Measurements from ENCODE around the gene RHOG. TPM values are rescaled to one million over a fixed set of nuclear protein-coding genes. Genes with fewer than 3 reads are reported as not detected.
"Not testable (repeated sequence)": the region's sequence is repeated elsewhere in the genome, so short reads cannot be mapped to it uniquely, and the experiment has no call there.

RHOG gene
- 10 to 100 TPM; 21.9 to 32.7 (median 24.8) TPM for polyA plus RNA-seq (ENCODE audit: insufficient read length in 4 of 4)

- DNase-seq (ENCODE audit: low read depth in 4 of 4, low spot score in 2 of 4): peak in 2 of 4 donors; percentile 55
Measured at GRCh38 chr11:3840870-3841425, at the start of gene RHOG. Gene RHOG, minus strand, starts transcription at chr11:3840959. Its CDS starts 12,821 bp downstream, at chr11:3828138.

GRCh38 chr11:3890014-3890413 is 49.3 kb upstream of the RHOG start:
- DNase-seq (ENCODE audit: low read depth in 4 of 4, low spot score in 2 of 4): no peak

GRCh38 chr11:3888876-3889275 is 48.1 kb upstream of the RHOG start:
- DNase-seq (ENCODE audit: low read depth in 4 of 4, low spot score in 2 of 4): no peak

GRCh38 chr11:3886985-3887384 is 46.2 kb upstream of the RHOG start:
- DNase-seq (ENCODE audit: low read depth in 4 of 4, low spot score in 2 of 4): no peak

GRCh38 chr11:3885855-3886254 is 45.1 kb upstream of the RHOG start:
- DNase-seq (ENCODE audit: low read depth in 4 of 4, low spot score in 2 of 4): no peak

GRCh38 chr11:3882655-3883054 is 41.9 kb upstream of the RHOG start:
- DNase-seq (ENCODE audit: low read depth in 4 of 4, low spot score in 2 of 4): no peak

GRCh38 chr11:3880724-3881123 is 40.0 kb upstream of the RHOG start:
- peak in 1 of 4 donors; percentile 49 for DNase-seq (ENCODE audit: low read depth in 4 of 4, low spot score in 2 of 4)

- DNase-seq (ENCODE audit: low read depth in 4 of 4, low spot score in 2 of 4): no peak
Measured at GRCh38 chr11:3879967-3880542, 39.3 kb upstream of the RHOG start.

GRCh38 chr11:3879216-3879966 is 38.6 kb upstream of the RHOG start:
- DNase-seq (ENCODE audit: low read depth in 4 of 4, low spot score in 2 of 4): no peak

- no peak for DNase-seq (ENCODE audit: low read depth in 4 of 4, low spot score in 2 of 4)
Measured at GRCh38 chr11:3878258-3878584, 37.5 kb upstream of the RHOG start.

- no peak for DNase-seq (ENCODE audit: low read depth in 4 of 4, low spot score in 2 of 4)
Measured at GRCh38 chr11:3877364-3878257, 36.9 kb upstream of the RHOG start.

- DNase-seq (ENCODE audit: low read depth in 4 of 4, low spot score in 2 of 4): no peak
Measured at GRCh38 chr11:3876613-3877012, 35.9 kb upstream of the RHOG start.

- no peak for DNase-seq (ENCODE audit: low read depth in 4 of 4, low spot score in 2 of 4)
Measured at GRCh38 chr11:3873712-3874349, 33.1 kb upstream of the RHOG start.

GRCh38 chr11:3867209-3868091 is 26.7 kb upstream of the RHOG start:
- DNase-seq (ENCODE audit: low read depth in 4 of 4, low spot score in 2 of 4): no peak

GRCh38 chr11:3866836-3867208 is 26.1 kb upstream of the RHOG start:
- no peak for DNase-seq (ENCODE audit: low read depth in 4 of 4, low spot score in 2 of 4)

GRCh38 chr11:3866206-3866605 is 25.4 kb upstream of the RHOG start:
- DNase-seq (ENCODE audit: low read depth in 4 of 4, low spot score in 2 of 4): no peak

GRCh38 chr11:3865388-3866193 is 24.8 kb upstream of the RHOG start:
- no peak for DNase-seq (ENCODE audit: low read depth in 4 of 4, low spot score in 2 of 4)

GRCh38 chr11:3861683-3862082 is 20.9 kb upstream of the RHOG start:
- no peak for DNase-seq (ENCODE audit: low read depth in 4 of 4, low spot score in 2 of 4)

GRCh38 chr11:3860898-3861393 is 20.2 kb upstream of the RHOG start:
- DNase-seq (ENCODE audit: low read depth in 4 of 4, low spot score in 2 of 4): not testable (repeated sequence)

Data from left renal cortex interstitium (tissue), 4 donors.